ENCODE measurements around the gene MICAL2. TPM values are rescaled to one million over a fixed set of nuclear protein-coding genes. Genes with fewer than 3 reads are reported as not detected.

The MICAL2 gene
- polyA plus RNA-seq, 2 of the 4 experiments (the other 2 are of a cell fraction): 39.8 to 42.1 TPM

DNA sequence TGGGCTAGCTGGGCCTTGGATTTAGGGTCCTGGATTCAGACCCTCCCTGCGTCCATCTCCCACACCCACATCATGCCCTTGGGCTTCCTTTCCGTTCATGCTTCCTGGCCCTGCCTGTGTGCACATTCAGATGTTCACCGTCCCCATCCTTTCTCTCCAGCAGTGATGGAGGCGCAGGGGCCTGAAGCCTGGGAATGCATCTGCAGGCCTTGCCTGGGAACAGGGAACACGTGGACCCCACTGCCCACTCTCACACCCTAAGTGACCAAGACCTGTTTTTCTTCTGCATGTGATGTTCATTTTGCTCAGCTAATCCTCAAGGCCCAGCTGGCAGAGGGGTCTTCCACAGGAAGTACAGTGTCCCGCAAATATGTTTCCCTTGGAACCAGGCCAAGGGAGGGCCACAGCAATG, 175.4 kb downstream of the MICAL2 start (continued):
- TF ChIP-seq HEYL (CRISPR knock-in tag; IDR thresholded peaks at IDR 0.05) (no peak), NR3C1 (IDR thresholded peaks at IDR 0.05) (no peak), HOXB5 (CRISPR knock-in tag; IDR thresholded peaks at IDR 0.05) (no peak), CHD4 (IDR thresholded peaks at IDR 0.05; ENCODE audit: borderline replicate concordance) (no peak)
- TF ChIP-seq, protein P1, sequence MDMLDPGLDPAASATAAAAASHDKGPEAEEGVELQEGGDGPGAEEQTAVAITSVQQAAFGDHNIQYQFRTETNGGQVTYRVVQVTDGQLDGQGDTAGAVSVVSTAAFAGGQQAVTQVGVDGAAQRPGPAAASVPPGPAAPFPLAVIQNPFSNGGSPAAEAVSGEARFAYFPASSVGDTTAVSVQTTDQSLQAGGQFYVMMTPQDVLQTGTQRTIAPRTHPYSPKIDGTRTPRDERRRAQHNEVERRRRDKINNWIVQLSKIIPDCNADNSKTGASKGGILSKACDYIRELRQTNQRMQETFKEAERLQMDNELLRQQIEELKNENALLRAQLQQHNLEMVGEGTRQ (IDR thresholded peaks at IDR 0.05): no peak
- TF ChIP-seq, protein P2, sequence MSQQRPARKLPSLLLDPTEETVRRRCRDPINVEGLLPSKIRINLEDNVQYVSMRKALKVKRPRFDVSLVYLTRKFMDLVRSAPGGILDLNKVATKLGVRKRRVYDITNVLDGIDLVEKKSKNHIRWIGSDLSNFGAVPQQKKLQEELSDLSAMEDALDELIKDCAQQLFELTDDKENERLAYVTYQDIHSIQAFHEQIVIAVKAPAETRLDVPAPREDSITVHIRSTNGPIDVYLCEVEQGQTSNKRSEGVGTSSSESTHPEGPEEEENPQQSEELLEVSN (IDR thresholded peaks at IDR 0.05; ENCODE audit: borderline replicate concordance, low read depth): no peak

DNA sequence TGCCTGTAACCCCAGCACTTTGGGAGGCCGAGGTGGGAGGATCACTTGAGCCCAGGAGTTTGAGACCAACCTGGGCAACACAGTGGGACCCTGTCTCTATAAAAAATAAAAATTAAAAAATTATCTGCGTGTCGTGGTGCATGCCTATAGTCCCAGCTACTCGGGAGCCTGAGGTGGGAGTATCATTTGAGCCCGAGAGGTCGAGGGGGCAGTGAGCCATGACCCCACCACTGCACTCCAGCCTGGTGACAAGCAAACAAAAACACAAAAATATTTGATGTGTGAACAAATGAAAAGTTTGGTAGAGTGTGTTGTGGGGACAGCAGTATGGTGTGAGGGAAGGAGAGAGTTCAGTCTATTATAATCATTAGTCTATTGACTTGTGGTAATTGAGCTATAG, 176.2 kb downstream of the MICAL2 start:
- H3K27ac ChIP-seq: peak overlapping the region; percentile 94 to 99

DNA sequence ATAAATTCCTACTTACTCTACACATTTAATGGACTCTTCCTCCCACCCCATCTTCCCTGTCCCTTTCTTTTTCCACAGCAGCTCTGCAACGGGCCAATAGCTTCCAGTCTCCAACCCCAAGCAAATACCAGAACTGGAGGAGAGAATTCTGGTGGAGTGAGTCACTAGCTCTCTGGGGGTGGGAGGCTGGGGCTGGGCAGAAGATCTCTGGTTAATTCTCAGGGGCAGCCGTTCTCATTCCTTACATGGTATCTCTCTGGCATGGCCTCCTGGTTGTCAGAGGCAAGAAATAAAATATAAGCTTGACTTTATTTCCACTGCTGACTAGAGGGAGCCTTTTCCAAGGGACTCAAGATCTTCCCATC, 176.6 kb downstream of the MICAL2 start:
- 0% methylated on average over 2 of the region's 2 CpGs for WGBS (ENCODE audit: missing lambda C conversion rate)
- peak; percentile 86 to 87 for DNase-seq (ENCODE audit: low read depth in 1 of 2, low spot score in 1 of 2)
- ChIA-PET CTCF (interaction anchor here (0.6 to 23.8 kb wide), 17 partner anchors 12 to 676 kb away, joined by 3 to 664 read pairs (median 5); no protein-coding TSS in a partner anchor), POLR2A (interaction anchor here (0.9 to 1.2 kb wide), 3 partner anchors 90 to 886 kb away, joined by 3 to 8 read pairs (median 4); partner anchors contain the start of gene PARVA)
- Histone ChIP-seq H3K4me2 (peak overlapping the region; percentile 76), H3K27ac (peak overlapping the region; percentile 94 to 99), H3K4me3 (peak overlapping the region; percentile 25), H3K4me1 (peaks cover 53% of the 10 kb centered on the region), H3K9me3 (no peaks in the 10 kb centered on the region)
- TF ChIP-seq FOSL2 (IDR thresholded peaks at IDR 0.05) (no peak), FOSL2 (CRISPR knock-in tag; IDR thresholded peaks at IDR 0.05) (peak; percentile 76), JUN (IDR thresholded peaks at IDR 0.05) (0 out of 5 replicates have a peak, but pooled peaks of 1 of the 2 experiments have one; percentile 18), CBX8 (IDR thresholded peaks at IDR 0.05) (no peak), EP300 (IDR thresholded peaks at IDR 0.05) (peak in 1 of 2 experiments; percentile 11; a peak in 1 of 5 replicates), RCOR1 (IDR thresholded peaks at IDR 0.05; ENCODE audit: low read depth, low read length) (no peak), CEBPB (IDR thresholded peaks at IDR 0.05) (no peak), RARB (CRISPR knock-in tag; IDR thresholded peaks at IDR 0.05) (no peak)
- FAIRE-seq: peak; percentile 84
- peak; percentile 58 to 76 for ATAC-seq

More for the DNA sequence above, 176.2 kb downstream of the MICAL2 start:
- POLR2A ChIA-PET: interaction anchor here (0.9 to 1.2 kb wide), 3 partner anchors 91 to 886 kb away, joined by 3 to 8 read pairs (median 4); partner anchors contain the start of gene PARVA
- TF ChIP-seq, protein P3, sequence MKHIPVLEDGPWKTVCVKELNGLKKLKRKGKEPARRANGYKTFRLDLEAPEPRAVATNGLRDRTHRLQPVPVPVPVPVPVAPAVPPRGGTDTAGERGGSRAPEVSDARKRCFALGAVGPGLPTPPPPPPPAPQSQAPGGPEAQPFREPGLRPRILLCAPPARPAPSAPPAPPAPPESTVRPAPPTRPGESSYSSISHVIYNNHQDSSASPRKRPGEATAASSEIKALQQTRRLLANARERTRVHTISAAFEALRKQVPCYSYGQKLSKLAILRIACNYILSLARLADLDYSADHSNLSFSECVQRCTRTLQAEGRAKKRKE (CRISPR knock-in tag; IDR thresholded peaks at IDR 0.05; ENCODE audit: low read depth): no peak
- TF ChIP-seq, protein P4, sequence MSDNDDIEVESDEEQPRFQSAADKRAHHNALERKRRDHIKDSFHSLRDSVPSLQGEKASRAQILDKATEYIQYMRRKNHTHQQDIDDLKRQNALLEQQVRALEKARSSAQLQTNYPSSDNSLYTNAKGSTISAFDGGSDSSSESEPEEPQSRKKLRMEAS (IDR thresholded peaks at IDR 0.05): no peak
- TF ChIP-seq FOXS1 (CRISPR knock-in tag; IDR thresholded peaks at IDR 0.05): no peak
- TF ChIP-seq, protein P5, sequence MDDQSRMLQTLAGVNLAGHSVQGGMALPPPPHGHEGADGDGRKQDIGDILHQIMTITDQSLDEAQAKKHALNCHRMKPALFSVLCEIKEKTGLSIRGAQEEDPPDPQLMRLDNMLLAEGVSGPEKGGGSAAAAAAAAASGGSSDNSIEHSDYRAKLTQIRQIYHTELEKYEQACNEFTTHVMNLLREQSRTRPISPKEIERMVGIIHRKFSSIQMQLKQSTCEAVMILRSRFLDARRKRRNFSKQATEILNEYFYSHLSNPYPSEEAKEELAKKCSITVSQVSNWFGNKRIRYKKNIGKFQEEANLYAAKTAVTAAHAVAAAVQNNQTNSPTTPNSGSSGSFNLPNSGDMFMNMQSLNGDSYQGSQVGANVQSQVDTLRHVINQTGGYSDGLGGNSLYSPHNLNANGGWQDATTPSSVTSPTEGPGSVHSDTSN (IDR thresholded peaks at IDR 0.05): no peak
- no peak for FAIRE-seq
- H3K9me3 ChIP-seq: no peaks in the 10 kb centered on the region
- H3K4me1 ChIP-seq: peaks cover 54% of the 10 kb centered on the region
- H3K4me3 ChIP-seq: peak overlapping the region; percentile 13; the same call in 1 of the 3 replicates
- 25% methylated on average over 6 of the region's 6 CpGs for WGBS (ENCODE audit: missing lambda C conversion rate)
- no peak for ATAC-seq
- no peak for DNase-seq (ENCODE audit: low read depth in 1 of 2, low spot score in 1 of 2)
- peak overlapping the region; percentile 76 for H3K4me2 ChIP-seq
- CTCF ChIA-PET: interaction anchor here (0.6 to 23.8 kb wide), 19 partner anchors 11 to 677 kb away, joined by 3 to 664 read pairs (median 5); no protein-coding TSS in a partner anchor

Measured in A549 (cell line).